GM19351 (cell line): ENCODE measurements around the gene CDC42SE2.
A peak's percentile ranks its signal among the peaks of the same experiment; 100 is the strongest.

ENCODE experiments used
- ATAC-seq: cut with Tn5 transposase; IDR thresholded peaks from one replicate; pipeline ENCODE4 v1.9.1; 2021; ENCODE audit warnings: mild to moderate bottlenecking, moderate library complexity; ENCODE audit not compliant: unreplicated experiment

The CDC42SE2 gene, protein sequence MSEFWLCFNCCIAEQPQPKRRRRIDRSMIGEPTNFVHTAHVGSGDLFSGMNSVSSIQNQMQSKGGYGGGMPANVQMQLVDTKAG

GRCh38 chr5:131263648-131264450, at the start of gene CDC42SE2:
Gene CDC42SE2 (plus strand): TSS chr5:131264053. CDS start chr5:131359494, 95,441 bp downstream.
- peak; percentile 77 for ATAC-seq

GRCh38 chr5:131214609-131215227, 49.1 kb upstream of the CDC42SE2 start:
- no peak for ATAC-seq

- ATAC-seq: no peak
Measured at GRCh38 chr5:131217791-131218190, 46.1 kb upstream of the CDC42SE2 start.

- peak; percentile 51 for ATAC-seq
Measured at GRCh38 chr5:131218392-131218791, 45.5 kb upstream of the CDC42SE2 start.

- ATAC-seq: no peak
Measured at GRCh38 chr5:131220566-131220965, 43.3 kb upstream of the CDC42SE2 start.

DNA sequence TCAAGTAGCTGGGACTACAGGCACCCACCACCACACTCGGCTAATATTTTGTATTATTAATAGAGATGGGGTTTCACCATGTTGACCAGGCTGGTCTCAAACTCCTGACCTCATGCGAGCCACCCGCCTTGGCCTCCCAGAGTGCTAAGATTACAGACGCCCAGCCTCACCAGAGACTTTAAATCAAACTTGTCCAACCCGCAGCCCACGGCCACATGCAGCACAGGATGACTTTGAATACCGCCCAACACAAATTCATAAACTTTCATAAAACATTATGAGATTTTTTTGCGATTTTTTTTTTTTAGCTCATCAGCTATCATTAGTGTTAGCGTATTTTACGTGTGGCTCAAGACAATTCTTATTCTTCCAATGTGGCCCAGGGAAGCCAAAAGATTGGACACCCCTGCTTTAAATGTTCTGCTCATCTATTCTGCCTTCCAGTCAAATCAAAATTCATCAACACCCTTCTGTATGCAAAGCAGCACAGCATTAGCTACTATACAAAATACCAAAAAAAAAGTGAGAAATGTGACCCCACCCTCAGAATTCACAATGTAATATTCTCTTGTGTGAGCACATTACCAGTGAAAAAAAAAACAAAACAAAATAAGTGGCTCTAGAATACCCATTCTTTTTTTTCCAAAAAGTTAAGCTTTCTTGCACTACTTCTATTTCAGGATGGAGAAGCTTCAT, 42.7 kb upstream of the CDC42SE2 start:
- no peak for ATAC-seq

GRCh38 chr5:131221888-131222287, 42.0 kb upstream of the CDC42SE2 start:
- no peak for ATAC-seq

- ATAC-seq: no peak
Measured at GRCh38 chr5:131222731-131223130, 41.1 kb upstream of the CDC42SE2 start.

DNA sequence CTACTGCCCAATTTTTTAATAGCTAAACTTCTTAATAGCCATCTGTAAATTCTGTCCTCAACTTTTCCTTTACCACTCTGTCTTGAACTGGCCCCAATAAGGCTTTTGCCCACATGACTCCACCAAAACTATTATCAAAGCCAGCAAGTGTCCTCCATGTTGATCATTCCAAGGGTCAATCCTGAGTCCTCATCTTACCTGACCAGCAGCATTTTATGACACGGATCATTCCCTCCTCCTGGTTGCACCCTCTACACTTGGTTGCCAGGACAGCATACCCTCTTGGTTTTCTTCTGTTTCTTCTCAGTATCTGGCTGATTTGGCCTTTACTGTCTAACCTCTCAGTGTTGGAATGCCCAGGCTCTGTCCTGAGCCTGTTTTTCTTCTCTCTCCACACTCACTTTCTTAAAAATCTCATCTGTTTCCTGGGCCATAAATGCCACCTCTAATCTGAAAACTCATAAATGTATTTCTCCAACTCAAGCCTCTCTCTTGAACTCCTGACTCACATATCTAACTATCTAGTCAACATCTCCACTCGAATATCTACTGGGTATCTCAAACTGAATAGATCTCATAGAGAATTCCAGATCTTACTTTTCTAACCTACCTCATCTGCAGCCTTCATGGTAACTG, 40.0 kb upstream of the CDC42SE2 start:
- no peak for ATAC-seq

DNA sequence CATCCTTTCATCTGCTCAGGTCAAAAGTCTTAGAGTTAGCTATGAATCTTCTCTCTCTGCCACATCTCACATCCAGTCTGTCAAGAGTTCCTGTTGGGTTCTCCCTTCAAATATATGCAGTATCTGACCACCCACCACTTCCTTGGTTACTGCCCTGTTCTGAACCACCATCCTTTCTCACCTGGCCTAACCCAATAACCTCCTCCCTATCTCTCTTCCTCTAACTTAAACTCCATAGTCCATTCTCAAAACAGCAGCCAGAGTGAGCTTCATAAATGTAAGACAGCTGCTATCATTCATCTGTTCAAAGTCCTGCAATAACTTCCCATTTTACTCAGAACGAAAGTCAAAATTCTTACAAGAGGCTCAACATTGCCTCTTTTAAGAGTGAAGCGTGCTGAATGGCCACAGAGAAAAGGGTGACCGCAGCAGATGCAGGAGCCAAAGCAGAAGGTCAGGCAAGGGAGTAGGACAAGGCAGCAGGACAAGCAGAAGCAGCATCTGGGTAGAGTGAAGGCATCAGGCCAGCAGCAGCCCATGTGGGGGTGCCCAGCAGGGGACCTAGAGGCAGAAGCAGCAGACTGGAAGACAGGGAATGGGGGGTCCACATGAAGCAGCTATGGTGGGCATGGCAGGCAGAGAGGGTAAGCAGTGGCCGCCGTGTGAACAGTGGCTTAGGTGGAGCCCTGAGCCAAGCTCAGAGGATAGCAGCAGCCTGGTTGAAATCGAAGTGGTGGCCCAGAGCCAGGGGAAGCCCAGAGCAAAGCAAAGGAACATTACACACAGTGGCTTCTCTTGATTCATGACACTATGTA, 39.3 kb upstream of the CDC42SE2 start:
- peak; percentile 81 for ATAC-seq

GRCh38 chr5:131225282-131225974, 38.4 kb upstream of the CDC42SE2 start:
- no peak for ATAC-seq

DNA sequence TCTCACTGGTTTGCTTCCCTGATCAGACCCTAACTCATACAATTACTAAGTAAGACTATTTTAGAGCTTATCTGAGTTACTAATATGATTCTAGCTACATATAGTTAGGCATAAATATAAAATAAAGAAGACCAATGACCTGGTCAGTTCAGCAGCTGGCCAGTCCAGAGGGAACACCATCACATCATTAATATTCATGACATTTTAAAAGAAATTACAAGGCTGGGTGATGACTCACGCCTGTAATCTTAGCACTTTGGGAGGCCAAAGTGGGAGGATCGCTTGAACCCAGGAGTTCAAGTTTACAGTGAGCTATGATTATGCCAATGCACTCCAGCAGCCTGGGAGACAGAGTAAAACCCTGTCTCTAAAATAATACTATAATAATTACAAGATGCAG, 37.0 kb upstream of the CDC42SE2 start:
- no peak for ATAC-seq

GRCh38 chr5:131228646-131229045, 35.2 kb upstream of the CDC42SE2 start:
- no peak for ATAC-seq

GRCh38 chr5:131229623-131230022, 34.2 kb upstream of the CDC42SE2 start:
- no peak for ATAC-seq

GRCh38 chr5:131230406-131230805, 33.4 kb upstream of the CDC42SE2 start:
- ATAC-seq: peak; percentile 82

- ATAC-seq: no peak
Measured at GRCh38 chr5:131239686-131240085, 24.2 kb upstream of the CDC42SE2 start.

DNA sequence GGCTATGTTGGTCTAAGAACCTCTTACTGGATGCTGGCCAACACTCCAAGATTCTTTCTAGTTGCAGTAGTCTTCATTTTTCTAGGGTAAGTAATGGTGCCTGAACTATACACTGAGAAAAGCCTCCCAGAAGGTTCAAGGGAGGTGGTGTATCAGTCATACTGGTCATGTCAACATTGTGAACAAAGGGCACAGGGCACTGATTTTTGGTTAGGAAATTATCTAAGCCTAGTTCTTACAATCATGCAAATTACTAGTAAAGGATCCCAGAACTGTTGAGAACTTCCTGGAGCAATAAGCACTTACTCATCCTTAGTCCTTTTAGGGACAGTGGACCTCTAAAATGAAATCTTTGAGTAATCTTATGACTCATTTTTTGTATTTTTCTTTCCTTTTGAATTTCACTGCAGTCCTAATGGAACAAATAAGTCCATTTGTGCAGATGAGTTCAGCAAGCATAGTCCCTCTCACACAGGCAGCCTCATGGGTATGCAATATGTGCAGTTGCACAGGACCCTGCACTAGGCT, 21.1 kb upstream of the CDC42SE2 start:
- ATAC-seq: no peak

DNA sequence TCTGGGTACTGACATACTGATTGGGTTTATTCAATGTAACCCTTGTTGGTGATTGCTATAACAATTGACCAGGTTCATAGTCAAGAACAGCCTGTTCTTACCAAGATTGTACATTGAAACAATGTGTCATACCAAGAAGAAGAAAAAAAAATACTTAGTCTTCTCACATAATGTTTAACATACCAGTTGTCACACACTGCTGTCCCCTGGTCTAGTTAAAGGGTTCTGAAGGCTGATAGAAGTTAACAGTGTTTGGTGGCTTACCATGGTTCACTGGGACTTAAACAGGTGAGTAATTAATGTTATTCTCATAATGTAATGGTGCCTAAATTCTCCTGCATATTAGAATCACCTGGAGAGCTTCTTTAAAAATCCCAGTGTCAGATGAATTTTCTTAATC, 18.5 kb upstream of the CDC42SE2 start:
- ATAC-seq: no peak

GRCh38 chr5:131245948-131246347, 17.9 kb upstream of the CDC42SE2 start:
- ATAC-seq: no peak
